ENCODE results near the gene RHEBL1.

RHEBL1 gene

GRCh38 chr12:49054524-49054923 is 15.3 kb downstream of the RHEBL1 start:
- no peak for DNase-seq (ENCODE audit: low spot score)

- no peak for DNase-seq (ENCODE audit: low spot score)
These were observed 15.7 kb downstream of the RHEBL1 start for GRCh38 chr12:49054096-49054495.

GRCh38 chr12:49052451-49053208 is 17.1 kb downstream of the RHEBL1 start:
- no peak for DNase-seq (ENCODE audit: low spot score)

GRCh38 chr12:49051777-49052438 is 17.9 kb downstream of the RHEBL1 start:
- DNase-seq (ENCODE audit: low spot score) = no peak

- no peak for DNase-seq (ENCODE audit: low spot score)
These were observed 18.4 kb downstream of the RHEBL1 start for GRCh38 chr12:49051373-49051764.

- no peak for DNase-seq (ENCODE audit: low spot score)
These were observed 19.0 kb downstream of the RHEBL1 start for GRCh38 chr12:49050507-49051372.

GRCh38 chr12:49049566-49050224 is 20.1 kb downstream of the RHEBL1 start:
- no peak for DNase-seq (ENCODE audit: low spot score)

GRCh38 chr12:49048953-49049352 is 20.8 kb downstream of the RHEBL1 start:
- DNase-seq (ENCODE audit: low spot score) = no peak

- no peak for DNase-seq (ENCODE audit: low spot score)
These were observed 23.5 kb downstream of the RHEBL1 start for GRCh38 chr12:49046129-49046895.

- DNase-seq (ENCODE audit: low spot score) = no peak
These were observed 25.1 kb downstream of the RHEBL1 start for GRCh38 chr12:49044660-49045059.

GRCh38 chr12:49043856-49044258 is 25.9 kb downstream of the RHEBL1 start:
- DNase-seq (ENCODE audit: low spot score) = peak; percentile 82

- no peak for DNase-seq (ENCODE audit: low spot score)
These were observed 26.5 kb downstream of the RHEBL1 start for GRCh38 chr12:49043241-49043640.

- no peak for DNase-seq (ENCODE audit: low spot score)
These were observed 27.8 kb downstream of the RHEBL1 start for GRCh38 chr12:49041881-49042484.

- no peak for DNase-seq (ENCODE audit: low spot score)
These were observed 28.5 kb downstream of the RHEBL1 start for GRCh38 chr12:49041036-49041880.

GRCh38 chr12:49040364-49040855 is 29.4 kb downstream of the RHEBL1 start:
- DNase-seq (ENCODE audit: low spot score) = no peak

GRCh38 chr12:49039421-49040363 is 30.1 kb downstream of the RHEBL1 start:
- no peak for DNase-seq (ENCODE audit: low spot score)

GRCh38 chr12:49038291-49038955 is 31.4 kb downstream of the RHEBL1 start:
- DNase-seq (ENCODE audit: low spot score) = no peak

GRCh38 chr12:49037947-49038237 is 31.9 kb downstream of the RHEBL1 start:
- DNase-seq (ENCODE audit: low spot score) = no peak
